H9 (cell line): ENCODE measurements around the gene HAPLN2. TPM values are rescaled to one million over a fixed set of nuclear protein-coding genes. Genes with fewer than 3 reads are reported as not detected.

Experiments used
- DNase-seq: peaks from one replicate; pipeline ENCODE4 v3.0.0-alpha.2; 2017
- H2AFZ ChIP-seq: one replicate; pipeline ENCODE4 v1.6.1; 2013; ENCODE audit warnings: mild to moderate bottlenecking, low read length, control low read depth, moderate library complexity
- H2AK5ac ChIP-seq: 2 replicates; pipeline ENCODE4 v1.6.1; 2013; ENCODE audit warnings: low read length, control low read depth, mixed read lengths; ENCODE audit not compliant: insufficient read length
- H2BK120ac ChIP-seq: one replicate; pipeline ENCODE4 v1.6.1; 2013; ENCODE audit warnings: low read depth, mild to moderate bottlenecking, low read length, control low read depth, inconsistent platforms; ENCODE audit not compliant: poor library complexity, severe bottlenecking
- H2BK12ac ChIP-seq: 2 replicates; pipeline ENCODE4 v1.6.1; 2013; ENCODE audit warnings: low read length, control low read depth, mixed read lengths, low read depth; ENCODE audit not compliant: insufficient read length
- H2BK15ac ChIP-seq: 2 replicates; pipeline ENCODE4 v1.6.1; 2013; ENCODE audit warnings: low read depth, low read length, control low read depth
- H2BK20ac ChIP-seq: one replicate; pipeline ENCODE4 v1.6.1; 2013; ENCODE audit warnings: low read depth, mild to moderate bottlenecking, low read length, control low read depth, inconsistent platforms; ENCODE audit not compliant: poor library complexity, severe bottlenecking
- H2BK5ac ChIP-seq: 2 replicates; pipeline ENCODE4 v1.6.1; 2013; ENCODE audit warnings: low read length, control low read depth, mixed read lengths; ENCODE audit not compliant: insufficient read length
- H3K14ac ChIP-seq: 2 replicates; pipeline ENCODE4 v1.6.1; 2013; ENCODE audit warnings: low read length, control low read depth; ENCODE audit not compliant: insufficient read depth
- H3K18ac ChIP-seq: 2 replicates; pipeline ENCODE4 v1.6.1; 2013; ENCODE audit warnings: low read depth, mild to moderate bottlenecking, mixed read lengths, low read length, control low read depth; ENCODE audit not compliant: insufficient read length
- H3K23ac ChIP-seq: 2 replicates; pipeline ENCODE4 v1.6.1; 2013; ENCODE audit warnings: low read length, control low read depth, mixed read lengths, low read depth; ENCODE audit not compliant: insufficient read length
- H3K23me2 ChIP-seq: 2 replicates; pipeline ENCODE4 v1.6.1; 2013; ENCODE audit warnings: low read depth, mild to moderate bottlenecking, mixed read lengths, low read length, control low read depth; ENCODE audit not compliant: insufficient read length, poor library complexity, severe bottlenecking
- H3K27ac ChIP-seq: 2 replicates; pipeline ENCODE4 v1.5.1; 2013; ENCODE audit warnings: low read length, control low read depth, mixed read lengths, low read depth; ENCODE audit not compliant: insufficient read length
- H3K27me3 ChIP-seq: 2 replicates; pipeline ENCODE4 v1.6.1; 2013; ENCODE audit warnings: low read length, control low read depth, inconsistent platforms; ENCODE audit not compliant: insufficient read depth
- H3K4ac ChIP-seq: 2 replicates; pipeline ENCODE4 v1.6.1; 2013; ENCODE audit warnings: low read depth, mild to moderate bottlenecking, control low read depth, inconsistent platforms, low read length, moderate library complexity
- H3K4me1 ChIP-seq: 2 replicates; pipeline ENCODE4 v1.6.1; 2013; ENCODE audit warnings: low read length, control low read depth, inconsistent platforms; ENCODE audit not compliant: insufficient read depth
- H3K4me2 ChIP-seq: 2 replicates; pipeline ENCODE4 v1.6.1; 2013; ENCODE audit warnings: low read length, control low read depth, mixed read lengths; ENCODE audit not compliant: insufficient read length, insufficient read depth
- H3K56ac ChIP-seq: 2 replicates; pipeline ENCODE4 v1.6.1; 2013; ENCODE audit warnings: low read depth, mild to moderate bottlenecking, mixed read lengths, low read length, control low read depth; ENCODE audit not compliant: insufficient read length
- H3K79me1 ChIP-seq: 2 replicates; pipeline ENCODE4 v1.6.1; 2013; ENCODE audit warnings: low read depth, mild to moderate bottlenecking, moderate library complexity, low read length, control low read depth, inconsistent platforms; ENCODE audit not compliant: insufficient read depth, poor library complexity, severe bottlenecking
- H3K79me2 ChIP-seq: 2 replicates; pipeline ENCODE4 v1.6.1; 2013; ENCODE audit warnings: low read length, control low read depth, inconsistent platforms; ENCODE audit not compliant: insufficient read depth
- H3K9ac ChIP-seq: 2 replicates; pipeline ENCODE4 v1.6.1; 2013; ENCODE audit warnings: low read length, control low read depth, mixed read lengths; ENCODE audit not compliant: insufficient read length; ENCODE audit errors: extremely low read depth
- H3K9me3 ChIP-seq: one replicate; pipeline ENCODE4 v1.6.1; 2013; ENCODE audit warnings: low read depth, low read length, inconsistent platforms; ENCODE audit not compliant: control insufficient read depth
- H3T11ph ChIP-seq: one replicate; pipeline ENCODE4 v1.6.1; 2013; ENCODE audit warnings: mild to moderate bottlenecking, low read length, control low read depth, inconsistent platforms
- H4K20me1 ChIP-seq: one replicate; pipeline ENCODE4 v1.6.1; 2013; ENCODE audit not compliant: control insufficient read depth, insufficient read length, insufficient read depth
- H4K5ac ChIP-seq: 2 replicates; pipeline ENCODE4 v1.6.1; 2013; ENCODE audit warnings: low read depth, mild to moderate bottlenecking, mixed read lengths, low read length, control low read depth; ENCODE audit not compliant: insufficient read length
- H4K8ac ChIP-seq: replicated peaks from 2 replicates; pipeline ENCODE4 v1.6.1; 2013; ENCODE audit warnings: low read length, control low read depth, mixed read lengths, low read depth; ENCODE audit not compliant: insufficient read length
- H4K91ac ChIP-seq: 2 replicates; pipeline ENCODE4 v1.6.1; 2013; ENCODE audit warnings: low read depth, mild to moderate bottlenecking, moderate library complexity, mixed read lengths, low read length, control low read depth; ENCODE audit not compliant: insufficient read length
- H3K27ac Mint-ChIP-seq, 3 experiments: 2 replicates in 2 of 3; 3 replicates in 1 of 3; pipeline ENCODE4 v1.8.0; 2020 to 2021; ENCODE audit warnings: mixed read lengths in 3 of 3, mild to moderate bottlenecking in 1 of 3, moderate library complexity in 1 of 3
- H3K27me3 Mint-ChIP-seq: 2 replicates; pipeline ENCODE4 v1.8.0; 2021; ENCODE audit warnings: low read depth, mild to moderate bottlenecking, moderate library complexity, mixed read lengths
- H3K36me3 Mint-ChIP-seq, 3 experiments: 2 replicates in 2 of 3; 3 replicates in 1 of 3; pipeline ENCODE4 v1.8.0; 2020 to 2021; ENCODE audit warnings: low read depth in 3 of 3, mixed read lengths in 3 of 3; ENCODE audit not compliant: insufficient read depth in 1 of 3
- H3K4me1 Mint-ChIP-seq, 2 experiments: 2 replicates each; pipeline ENCODE4 v1.8.0; 2020; ENCODE audit warnings: mixed read lengths in 2 of 2
- H3K4me3 Mint-ChIP-seq, 2 experiments: 2 replicates in 1 of 2; 3 replicates in 1 of 2; pipeline ENCODE4 v1.8.0; 2020 to 2021; ENCODE audit warnings: mild to moderate bottlenecking in 2 of 2, mixed read lengths in 2 of 2, moderate library complexity in 1 of 2
- H3K9me3 Mint-ChIP-seq, 2 experiments: 2 replicates in 1 of 2; 3 replicates in 1 of 2; pipeline ENCODE4 v1.8.0; 2020; ENCODE audit warnings: mild to moderate bottlenecking in 2 of 2, mixed read lengths in 2 of 2, moderate library complexity in 1 of 2
- WGBS: extraction: QIAGEN DNeasy Blood & Tissue Kit; methylation state at CpG from one replicate; pipeline ENCODE4 v1.1.7; 2013; ENCODE audit warnings: missing lambda C conversion rate, low lambda C conversion rate, mixed read lengths; ENCODE audit not compliant: insufficient read length; ENCODE audit errors: extremely low coverage; 5-methylcytosine and 5-hydroxymethylcytosine counted together
- total RNA-seq: library from RNA; stranded (reverse); gene quantifications from 2 replicates; pipeline ENCODE4 v1.2.1, GENCODE V29; 2021
- TF ChIP-seq, protein P1 (sequence below): fragments of 200-600 bp; sonication (generic); conservative IDR thresholded peaks from 3 replicates; pipeline ENCODE4 v1.8.0; 2021; ENCODE audit warnings: antibody characterized with exemption, mild to moderate bottlenecking

HAPLN2 gene
- total RNA-seq, 1 experiment from 2014 or later = 0.46 TPM

DNA sequence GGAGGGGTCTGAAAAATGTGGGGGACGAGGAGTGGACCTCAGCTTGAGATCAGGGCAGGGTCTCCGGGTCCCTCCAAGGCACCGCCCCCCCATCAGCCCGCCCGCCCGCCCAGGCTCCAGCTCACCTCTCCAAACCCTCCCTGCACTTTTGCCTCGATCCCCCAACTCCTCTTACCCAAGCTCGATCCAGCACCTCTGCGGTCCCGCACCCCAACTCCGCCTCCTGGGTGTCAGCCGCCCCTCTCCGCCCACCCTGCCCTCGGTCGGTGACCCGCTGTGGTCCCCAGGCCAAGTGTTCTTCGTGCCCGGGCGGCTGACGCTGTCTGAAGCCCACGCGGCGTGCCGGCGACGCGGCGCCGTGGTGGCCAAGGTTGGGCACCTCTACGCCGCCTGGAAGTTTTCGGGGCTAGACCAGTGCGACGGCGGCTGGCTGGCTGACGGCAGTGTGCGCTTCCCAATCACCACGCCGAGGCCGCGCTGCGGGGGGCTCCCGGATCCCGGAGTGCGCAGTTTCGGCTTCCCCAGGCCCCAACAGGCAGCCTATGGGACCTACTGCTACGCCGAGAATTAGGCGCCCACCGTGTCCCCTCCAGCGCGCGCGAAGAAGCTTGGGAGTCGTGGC, 5.7 kb downstream of the HAPLN2 start:
- Histone ChIP-seq H3K4me2 (peak overlapping the region; percentile 56), H3K79me2 (no peaks in the 10 kb centered on the region), H2BK5ac (no peak overlapping the region), H3K79me1 (no peaks in the 10 kb centered on the region), H3K27me3 (peaks cover 27% of the 10 kb centered on the region), H3K27ac (no peak overlapping the region), H3K9me3 (no peaks in the 10 kb centered on the region), H3T11ph (no peak overlapping the region), H2BK15ac (no peak overlapping the region), H3K23ac (no peak overlapping the region), H4K20me1 (no peaks in the 10 kb centered on the region), H3K14ac (no peak overlapping the region), H4K8ac (no peak overlapping the region), H4K91ac (no peak overlapping the region), H3K56ac (no peak overlapping the region), H3K9ac (no peak overlapping the region), H3K18ac (no peak overlapping the region), H2BK12ac (no peak overlapping the region), H2BK20ac (no peak overlapping the region), H4K5ac (no peak overlapping the region), H2AFZ (no peak overlapping the region), H3K4me1 (no peaks in the 10 kb centered on the region), H3K23me2 (peaks cover 19% of the 10 kb centered on the region), H3K4ac (no peak overlapping the region), H2AK5ac (no peak overlapping the region), H2BK120ac (no peak overlapping the region)
- Mint-ChIP-seq H3K4me3 (peak overlapping the region; percentile 61 to 82), H3K27ac (no peak overlapping the region; a peak in 1 of 7 replicates), H3K9me3 (no peaks in the 10 kb centered on the region; a peak in 1 of 5 replicates), H3K4me1 (peaks cover 6 to 7% of the 10 kb centered on the region in 2 experiments), H3K36me3 (no peaks in the 10 kb centered on the region), H3K27me3 (peaks cover 92% of the 10 kb centered on the region)
- no peak for DNase-seq
- TF ChIP-seq, protein P1, sequence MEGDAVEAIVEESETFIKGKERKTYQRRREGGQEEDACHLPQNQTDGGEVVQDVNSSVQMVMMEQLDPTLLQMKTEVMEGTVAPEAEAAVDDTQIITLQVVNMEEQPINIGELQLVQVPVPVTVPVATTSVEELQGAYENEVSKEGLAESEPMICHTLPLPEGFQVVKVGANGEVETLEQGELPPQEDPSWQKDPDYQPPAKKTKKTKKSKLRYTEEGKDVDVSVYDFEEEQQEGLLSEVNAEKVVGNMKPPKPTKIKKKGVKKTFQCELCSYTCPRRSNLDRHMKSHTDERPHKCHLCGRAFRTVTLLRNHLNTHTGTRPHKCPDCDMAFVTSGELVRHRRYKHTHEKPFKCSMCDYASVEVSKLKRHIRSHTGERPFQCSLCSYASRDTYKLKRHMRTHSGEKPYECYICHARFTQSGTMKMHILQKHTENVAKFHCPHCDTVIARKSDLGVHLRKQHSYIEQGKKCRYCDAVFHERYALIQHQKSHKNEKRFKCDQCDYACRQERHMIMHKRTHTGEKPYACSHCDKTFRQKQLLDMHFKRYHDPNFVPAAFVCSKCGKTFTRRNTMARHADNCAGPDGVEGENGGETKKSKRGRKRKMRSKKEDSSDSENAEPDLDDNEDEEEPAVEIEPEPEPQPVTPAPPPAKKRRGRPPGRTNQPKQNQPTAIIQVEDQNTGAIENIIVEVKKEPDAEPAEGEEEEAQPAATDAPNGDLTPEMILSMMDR = no peak
- no CpG with 5 or more reads among the region's 55 CpGs for WGBS
